GM19395 (cell line): ENCODE measurements around the gene ZBED5.
A peak's percentile ranks its signal among the peaks of the same experiment; 100 is the strongest.
"Not testable (repeated sequence)": the region's sequence is repeated elsewhere in the genome, so short reads cannot be mapped to it uniquely, and the experiment has no call there.

Experiments used
- ATAC-seq: cut with Tn5 transposase; IDR thresholded peaks from one replicate; pipeline ENCODE4 v1.9.1; 2021; ENCODE audit warnings: mild to moderate bottlenecking, moderate library complexity; ENCODE audit not compliant: unreplicated experiment

ZBED5 gene

GRCh38 chr11:10844356-10844755 is 13.5 kb downstream of the ZBED5 start:
- ATAC-seq = no peak

GRCh38 chr11:10838881-10839280 is 19.0 kb downstream of the ZBED5 start:
- no peak for ATAC-seq

DNA sequence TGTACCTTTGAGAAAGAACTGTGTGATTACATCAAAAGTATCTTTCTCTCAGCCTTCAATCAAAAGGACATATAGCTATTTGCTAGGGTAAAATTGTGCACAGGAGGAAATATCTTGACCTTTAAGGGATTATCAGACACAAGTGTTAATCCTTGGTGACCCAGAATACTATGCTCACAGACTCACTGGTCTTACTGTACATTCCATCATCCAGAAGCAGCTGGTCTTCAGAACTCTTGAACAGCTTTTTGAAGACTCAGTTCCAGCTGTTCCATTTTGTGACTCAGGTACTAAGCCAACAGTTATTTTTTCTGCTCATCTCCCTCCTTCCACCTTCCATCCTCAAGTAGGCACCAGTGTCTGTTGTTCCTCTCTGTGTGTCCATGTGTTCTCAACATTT is 19.8 kb downstream of the ZBED5 start:
- ATAC-seq = no peak

DNA sequence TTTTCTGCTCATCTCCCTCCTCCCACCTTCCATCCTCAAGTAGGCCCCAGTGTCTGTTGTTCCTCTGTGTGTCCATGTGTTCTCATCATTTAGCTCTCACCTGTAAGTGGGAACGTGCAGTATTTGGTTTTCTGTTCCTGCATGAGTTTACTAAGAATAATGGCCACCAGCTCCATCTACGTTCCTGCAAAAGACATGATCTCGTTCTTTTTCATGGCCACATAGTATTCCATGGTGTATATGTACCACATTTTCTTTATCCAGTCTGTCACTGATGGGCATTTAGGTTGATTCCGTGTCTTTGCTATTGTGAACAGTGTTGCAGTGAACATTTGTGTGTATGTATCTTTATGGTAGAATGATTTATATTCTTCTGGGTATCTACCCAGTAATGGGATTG is 21.0 kb downstream of the ZBED5 start:
- not testable (repeated sequence) for ATAC-seq

GRCh38 chr11:10829139-10829538 is 28.7 kb downstream of the ZBED5 start:
- no peak for ATAC-seq

- no peak for ATAC-seq
These were observed 29.5 kb downstream of the ZBED5 start for GRCh38 chr11:10828402-10828801.

- no peak for ATAC-seq
These were observed 33.0 kb downstream of the ZBED5 start for GRCh38 chr11:10824888-10825287.

DNA sequence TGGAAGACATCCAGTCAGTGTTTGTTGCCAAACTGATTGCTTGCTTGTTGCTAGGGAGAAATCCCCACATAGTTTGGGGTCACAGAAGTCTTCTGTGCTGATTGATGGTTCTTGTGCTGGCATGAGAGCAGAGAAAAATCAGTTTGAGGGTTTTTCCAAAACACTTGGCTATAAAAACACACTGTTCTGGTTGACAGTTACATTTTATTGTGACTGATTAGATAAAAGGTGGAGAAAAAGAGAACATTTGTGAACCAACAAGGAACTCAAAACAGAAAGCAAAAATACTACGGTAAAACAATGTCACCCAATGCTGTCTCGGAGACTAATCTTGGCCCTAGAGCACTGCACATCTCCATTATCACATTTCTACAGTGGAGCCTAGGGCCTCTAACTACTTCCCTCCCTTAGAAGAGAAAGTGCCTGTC is 34.7 kb downstream of the ZBED5 start:
- no peak for ATAC-seq

GRCh38 chr11:10822491-10822890 is 35.4 kb downstream of the ZBED5 start:
- ATAC-seq = not testable (repeated sequence)

- no peak for ATAC-seq
These were observed 39.3 kb downstream of the ZBED5 start for GRCh38 chr11:10818594-10818993.

GRCh38 chr11:10813945-10814344 is 43.9 kb downstream of the ZBED5 start:
- no peak for ATAC-seq

GRCh38 chr11:10809373-10810160 is 48.3 kb downstream of the ZBED5 start:
- peak; percentile 34 for ATAC-seq

- ATAC-seq = peak; percentile 92
These were observed 49.1 kb downstream of the ZBED5 start, which contains the start of gene EIF4G2 for GRCh38 chr11:10808553-10809372. TSS of gene EIF4G2 (minus strand) at chr11:10808926.

- no peak for ATAC-seq
These were observed 49.7 kb downstream of the ZBED5 start for GRCh38 chr11:10808235-10808552.

DNA sequence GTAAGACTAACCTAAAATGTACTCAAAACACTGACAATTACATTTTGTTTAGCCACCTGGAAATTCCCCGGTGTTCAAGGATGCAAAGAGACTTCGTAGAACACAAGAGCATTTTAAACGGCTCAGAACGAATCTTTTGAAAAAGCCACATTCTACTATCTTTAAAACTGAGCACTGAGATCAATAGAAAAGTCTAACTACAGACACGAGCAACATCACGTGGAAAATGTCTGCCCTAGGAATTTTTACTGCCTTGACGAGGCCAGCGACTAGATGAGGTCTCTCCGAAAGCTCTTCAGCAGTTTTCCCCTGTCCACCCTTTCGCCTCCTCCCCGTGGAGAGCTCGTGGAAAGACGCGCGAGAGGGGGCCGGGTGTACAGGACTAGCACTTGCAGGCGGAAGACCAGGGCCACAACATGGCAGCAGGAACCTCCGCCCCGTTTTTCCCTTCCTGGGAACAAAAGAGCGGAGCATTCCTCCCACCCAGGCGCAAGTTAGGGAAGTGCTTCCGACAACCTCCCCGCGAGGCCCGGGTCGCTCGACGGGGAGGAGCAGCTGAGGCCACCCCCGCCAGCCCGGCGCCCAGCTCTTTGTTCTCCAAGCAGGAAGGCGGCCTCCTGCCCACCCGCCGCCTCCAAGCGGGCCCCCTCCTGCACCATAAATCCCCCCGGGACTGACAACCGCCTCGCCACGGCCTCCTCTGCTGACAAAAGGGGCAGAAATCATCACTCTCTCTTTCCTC is 50.2 kb downstream of the ZBED5 start:
- no peak for ATAC-seq

DNA sequence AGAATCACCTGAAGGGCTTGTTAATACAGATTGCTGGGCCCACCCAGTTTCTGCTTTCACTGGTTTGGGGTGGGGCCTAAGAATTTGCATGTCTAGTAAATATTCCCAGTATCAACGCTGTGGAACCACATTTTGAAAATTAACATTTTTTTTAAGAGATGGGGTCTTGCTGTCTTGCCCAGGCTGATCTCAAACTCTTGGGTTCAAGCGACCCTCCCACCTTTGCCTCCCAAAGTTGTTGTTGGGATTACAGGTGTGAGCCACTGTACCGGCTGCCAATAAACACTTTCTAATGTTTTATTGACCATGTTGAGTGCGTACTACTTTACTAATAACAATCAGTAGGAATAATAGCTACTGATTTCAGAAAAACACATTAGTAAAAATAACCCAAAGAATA is 51.6 kb downstream of the ZBED5 start:
- ATAC-seq = no peak

- no peak for ATAC-seq
These were observed 52.1 kb downstream of the ZBED5 start for GRCh38 chr11:10805741-10806140.

DNA sequence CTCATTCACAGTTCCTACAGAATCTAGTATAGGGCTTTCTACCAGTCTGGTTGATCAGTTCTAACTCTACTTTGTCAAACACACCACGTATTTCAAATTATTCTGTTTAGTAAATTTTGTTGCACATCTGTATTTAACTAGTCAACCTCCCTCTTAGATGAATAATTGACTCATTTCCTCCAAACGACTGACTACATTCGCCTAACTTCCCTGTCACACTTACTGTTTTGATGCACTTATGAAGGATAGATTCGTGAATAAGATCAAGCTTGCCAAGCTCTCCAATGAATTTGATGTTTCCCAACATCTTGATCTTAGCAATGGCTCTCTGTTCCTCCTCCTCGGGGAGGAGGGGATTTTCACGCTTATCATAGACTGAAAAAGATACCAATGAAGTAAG is 54.2 kb downstream of the ZBED5 start:
- ATAC-seq = no peak
